Astrocyte (in vitro differentiated cells and primary cell): ENCODE results near the gene SLCO2A1. TPM values are rescaled to one million over a fixed set of nuclear protein-coding genes. Genes with fewer than 3 reads are reported as not detected.

Experiments
- DNase-seq: peaks from one replicate; pipeline ENCODE4 v3.0.0-alpha.2; 2010; ENCODE audit warnings: low read depth
- FAIRE-seq: peaks from 2 replicates; lab custom pipeline; 2011; peaks lifted over from hg19 to GRCh38; lab: Jason Lieb, UNC
- H2AFZ ChIP-seq: 2 replicates; pipeline ENCODE4 v1.6.0; 2012; ENCODE audit warnings: low read depth, low read length, inconsistent platforms
- H3K27ac ChIP-seq: 2 replicates; pipeline ENCODE4 v1.5.1; 2011; ENCODE audit warnings: low read depth, low read length, inconsistent platforms
- H3K27me3 ChIP-seq: 2 replicates; pipeline ENCODE4 v1.6.0; 2011; ENCODE audit warnings: low read length, inconsistent platforms; ENCODE audit not compliant: insufficient read depth
- H3K36me3 ChIP-seq: 2 replicates; pipeline ENCODE4 v1.5.1; 2011; ENCODE audit warnings: low read length, inconsistent platforms; ENCODE audit not compliant: insufficient read depth
- H3K4me1 ChIP-seq: 2 replicates; pipeline ENCODE4 v1.5.1; 2011; ENCODE audit warnings: low read length, inconsistent platforms; ENCODE audit not compliant: insufficient read depth
- H3K4me2 ChIP-seq: 2 replicates; pipeline ENCODE4 v1.6.0; 2012; ENCODE audit warnings: low read length, inconsistent platforms
- H3K4me3 ChIP-seq: 2 replicates; pipeline ENCODE4 v1.5.1; 2011; ENCODE audit warnings: low read depth, mild to moderate bottlenecking, low read length, inconsistent platforms; ENCODE audit not compliant: insufficient read depth
- H3K79me2 ChIP-seq: 2 replicates; pipeline ENCODE4 v1.6.0; 2012; ENCODE audit warnings: mild to moderate bottlenecking, low read length, inconsistent platforms; ENCODE audit not compliant: insufficient read depth
- H3K9ac ChIP-seq: 2 replicates; pipeline ENCODE4 v1.6.0; 2012; ENCODE audit warnings: mild to moderate bottlenecking, low read length, inconsistent platforms
- H3K9me3 ChIP-seq: 2 replicates; pipeline ENCODE4 v1.5.1; 2012; ENCODE audit warnings: low read depth, mild to moderate bottlenecking, low read length, inconsistent platforms; ENCODE audit not compliant: insufficient read depth
- H4K20me1 ChIP-seq: 2 replicates; pipeline ENCODE4 v1.6.0; 2012; ENCODE audit warnings: low read length, inconsistent platforms; ENCODE audit not compliant: insufficient read depth
- H3K27ac Mint-ChIP-seq: one replicate; pipeline ENCODE4 v1.8.0; 2021; ENCODE audit warnings: mild to moderate bottlenecking, mixed read lengths; ENCODE audit not compliant: unreplicated experiment
- H3K27me3 Mint-ChIP-seq: one replicate; pipeline ENCODE4 v1.8.0; 2021; ENCODE audit warnings: low read depth, mixed read lengths; ENCODE audit not compliant: unreplicated experiment
- H3K36me3 Mint-ChIP-seq: one replicate; pipeline ENCODE4 v1.8.0; 2021; ENCODE audit warnings: low read depth, mixed read lengths; ENCODE audit not compliant: unreplicated experiment
- H3K4me1 Mint-ChIP-seq: one replicate; pipeline ENCODE4 v1.8.0; 2021; ENCODE audit warnings: low read depth, mixed read lengths; ENCODE audit not compliant: unreplicated experiment
- H3K4me3 Mint-ChIP-seq: one replicate; pipeline ENCODE4 v1.8.0; 2021; ENCODE audit warnings: mild to moderate bottlenecking, moderate library complexity, mixed read lengths; ENCODE audit not compliant: unreplicated experiment
- H3K9me3 Mint-ChIP-seq: one replicate; pipeline ENCODE4 v1.8.0; 2021; ENCODE audit warnings: mild to moderate bottlenecking, mixed read lengths; ENCODE audit not compliant: unreplicated experiment
- EZH2 ChIP-seq: IDR thresholded peaks from 2 replicates; pipeline ENCODE4 v1.6.1; 2012; ENCODE audit warnings: mild to moderate bottlenecking, low read length, inconsistent platforms; ENCODE audit not compliant: insufficient read depth
- total RNA-seq: library from RNA; stranded (reverse); gene quantifications from 2 replicates; pipeline ENCODE4 v1.2.1, GENCODE V29; 2021
- TF ChIP-seq, protein P1 (sequence below): IDR thresholded peaks from 2 replicates; pipeline ENCODE4 v1.5.1; 2011; ENCODE audit warnings: low read depth, mild to moderate bottlenecking, inconsistent platforms, low read length, moderate library complexity; ENCODE audit not compliant: insufficient read depth

Gene SLCO2A1
- total RNA-seq, 1 donor from 2014 or later, result 2.1 TPM

DNA sequence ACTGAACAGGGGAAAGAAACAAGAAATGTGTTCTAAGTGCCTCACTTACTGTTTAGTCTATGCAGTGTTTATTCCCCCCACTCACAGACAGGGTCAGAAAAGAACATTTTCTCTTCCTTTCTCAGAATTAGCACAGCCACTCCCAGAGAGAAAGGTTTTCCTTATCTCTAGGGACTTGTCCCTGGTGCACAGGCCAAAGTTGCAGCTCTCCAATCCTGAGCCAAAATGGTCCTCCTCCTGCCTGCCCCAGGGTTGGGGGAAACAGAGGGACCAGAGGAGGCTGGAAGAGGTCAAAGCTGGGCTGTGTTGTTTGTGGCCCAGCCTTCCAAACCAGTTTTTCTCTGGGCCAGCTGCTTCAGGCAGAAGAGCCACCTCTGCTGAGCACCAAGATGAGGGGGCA is 146.1 kb downstream of the SLCO2A1 start:
- DNase-seq, result no peak
- H3K4me2 ChIP-seq, result no peak overlapping the region
- H3K4me1 ChIP-seq, result no peaks in the 10 kb centered on the region
- H2AFZ ChIP-seq, result no peak overlapping the region
- no peaks in the 10 kb centered on the region for H3K79me2 ChIP-seq
- no peak overlapping the region for H3K27ac ChIP-seq
- H4K20me1 ChIP-seq, result no peaks in the 10 kb centered on the region
- FAIRE-seq, result no peak
- H3K4me3 Mint-ChIP-seq, result no peak overlapping the region
- H3K27me3 ChIP-seq, result peaks cover 3% of the 10 kb centered on the region
- H3K27ac Mint-ChIP-seq, result no peak overlapping the region
- H3K9me3 Mint-ChIP-seq, result peaks cover 5% of the 10 kb centered on the region
- no peaks in the 10 kb centered on the region for H3K9me3 ChIP-seq
- peaks cover 37% of the 10 kb centered on the region for H3K36me3 Mint-ChIP-seq
- H3K36me3 ChIP-seq, result no peaks in the 10 kb centered on the region
- H3K27me3 Mint-ChIP-seq, result peaks cover 1% of the 10 kb centered on the region
- peaks cover 5% of the 10 kb centered on the region for H3K4me1 Mint-ChIP-seq
- H3K9ac ChIP-seq, result no peak overlapping the region
- TF ChIP-seq EZH2, result no peak
- TF ChIP-seq, protein P1, sequence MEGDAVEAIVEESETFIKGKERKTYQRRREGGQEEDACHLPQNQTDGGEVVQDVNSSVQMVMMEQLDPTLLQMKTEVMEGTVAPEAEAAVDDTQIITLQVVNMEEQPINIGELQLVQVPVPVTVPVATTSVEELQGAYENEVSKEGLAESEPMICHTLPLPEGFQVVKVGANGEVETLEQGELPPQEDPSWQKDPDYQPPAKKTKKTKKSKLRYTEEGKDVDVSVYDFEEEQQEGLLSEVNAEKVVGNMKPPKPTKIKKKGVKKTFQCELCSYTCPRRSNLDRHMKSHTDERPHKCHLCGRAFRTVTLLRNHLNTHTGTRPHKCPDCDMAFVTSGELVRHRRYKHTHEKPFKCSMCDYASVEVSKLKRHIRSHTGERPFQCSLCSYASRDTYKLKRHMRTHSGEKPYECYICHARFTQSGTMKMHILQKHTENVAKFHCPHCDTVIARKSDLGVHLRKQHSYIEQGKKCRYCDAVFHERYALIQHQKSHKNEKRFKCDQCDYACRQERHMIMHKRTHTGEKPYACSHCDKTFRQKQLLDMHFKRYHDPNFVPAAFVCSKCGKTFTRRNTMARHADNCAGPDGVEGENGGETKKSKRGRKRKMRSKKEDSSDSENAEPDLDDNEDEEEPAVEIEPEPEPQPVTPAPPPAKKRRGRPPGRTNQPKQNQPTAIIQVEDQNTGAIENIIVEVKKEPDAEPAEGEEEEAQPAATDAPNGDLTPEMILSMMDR, result no peak
- no peak overlapping the region for H3K4me3 ChIP-seq

DNA sequence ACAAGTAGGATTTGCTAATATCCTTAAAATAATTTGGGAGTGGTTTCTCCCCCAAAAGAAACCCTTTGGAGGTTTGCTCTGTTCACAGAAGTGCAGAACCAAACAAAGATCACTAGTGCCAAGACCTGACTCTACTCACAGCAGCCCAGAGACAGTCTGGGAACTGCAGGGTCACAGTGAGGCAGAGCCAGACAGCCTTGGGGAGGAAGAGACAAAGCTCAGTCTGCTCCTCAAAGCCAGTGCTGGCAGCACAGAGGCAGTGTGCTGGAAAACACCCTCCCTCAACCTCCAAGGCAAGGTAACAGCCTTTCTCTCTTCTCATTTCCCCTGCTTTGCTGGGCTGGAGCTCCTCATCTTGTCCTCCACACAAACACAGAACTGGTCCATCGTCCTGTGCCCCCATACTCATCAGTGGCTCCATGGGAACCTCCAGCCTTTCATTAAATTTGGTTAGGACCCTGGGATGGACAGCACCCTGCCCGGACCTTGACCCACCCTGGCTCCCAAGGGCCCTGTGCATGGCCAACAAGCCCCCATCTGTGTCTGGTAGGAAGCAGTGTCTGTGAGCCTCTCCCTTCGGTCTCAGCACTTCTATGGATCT is 146.6 kb downstream of the SLCO2A1 start:
- Mint-ChIP-seq H3K27ac (no peak overlapping the region), H3K36me3 (peaks cover 36% of the 10 kb centered on the region), H3K4me1 (peaks cover 4% of the 10 kb centered on the region), H3K27me3 (peaks cover 1% of the 10 kb centered on the region), H3K4me3 (no peak overlapping the region), H3K9me3 (peaks cover 5% of the 10 kb centered on the region)
- Histone ChIP-seq H3K9ac (no peak overlapping the region), H4K20me1 (no peaks in the 10 kb centered on the region), H3K4me2 (no peak overlapping the region), H2AFZ (no peak overlapping the region), H3K4me1 (no peaks in the 10 kb centered on the region), H3K36me3 (no peaks in the 10 kb centered on the region), H3K27ac (no peak overlapping the region), H3K4me3 (no peak overlapping the region), H3K79me2 (no peaks in the 10 kb centered on the region), H3K9me3 (no peaks in the 10 kb centered on the region), H3K27me3 (peaks cover 3% of the 10 kb centered on the region)
- FAIRE-seq (no peak), DNase-seq (no peak)
- TF ChIP-seq, protein P1, result no peak
- no peak for TF ChIP-seq EZH2
